Breast epithelium (tissue), 4 donors: ENCODE results near the gene TMEM139. TPM values are rescaled to one million over a fixed set of nuclear protein-coding genes. Genes with fewer than 3 reads are reported as not detected.

Source experiments
- DNase-seq, 2 donors: peaks; one replicate each; pipeline ENCODE4 v3.0.0-alpha.2; 2019; ENCODE audit warnings: low spot score in 2 of 2
- H3K27ac ChIP-seq, 2 donors: fragments of 200-600 bp; sonication (generic) in 1 of 2; one replicate each; pipeline ENCODE4 v1.5.1; 2016 to 2019; ENCODE audit warnings: mild to moderate bottlenecking in 1 of 2
- H3K27me3 ChIP-seq, 2 donors: fragments of 200-600 bp; sonication (generic) in 1 of 2; one replicate each; pipeline versions ENCODE4 v1.5.1 to v1.6.0; 2017 to 2019; ENCODE audit warnings: control low read depth in 1 of 2, mild to moderate bottlenecking in 1 of 2
- H3K36me3 ChIP-seq: fragments of 200-600 bp; one replicate; pipeline ENCODE4 v1.5.1; 2019
- H3K4me1 ChIP-seq, 2 donors: fragments of 200-600 bp; sonication (generic); one replicate each; pipeline ENCODE4 v1.5.1; 2016 to 2019; ENCODE audit warnings: control low read depth in 1 of 2
- H3K4me3 ChIP-seq, 3 donors: fragments of 200-600 bp; sonication (generic); 1 replicate in 2 of 3; 2 replicates in 1 of 3; pipeline ENCODE4 v1.5.1; 2016 to 2019; ENCODE audit warnings: mild to moderate bottlenecking in 3 of 3, moderate library complexity in 2 of 3
- H3K9me3 ChIP-seq, 2 donors: fragments of 200-600 bp; sonication (generic) in 1 of 2; one replicate each; pipeline ENCODE4 v1.5.1; 2016 to 2019; ENCODE audit warnings: control low read depth in 1 of 2
- POLR2A ChIP-seq: fragments of 450-650 bp; IDR thresholded peaks from one replicate; pipeline ENCODE4 v1.6.1; 2016; ENCODE audit warnings: antibody characterized with exemption, mild to moderate bottlenecking, moderate library complexity
- POLR2AphosphoS5 ChIP-seq, 3 donors: sonication (generic); formaldehyde crosslinking; IDR thresholded peaks; one replicate each; pipeline ENCODE4 v1.6.1; 2017; ENCODE audit warnings: antibody characterized with exemption in 3 of 3
- intact Hi-C: fragments of 100-400 bp; cut with DNase I; formaldehyde crosslinking; loops from one replicate; pipeline ENCODE4 v1.15.1; 2023; ENCODE audit warnings: low total_unique reads
- total RNA-seq, 3 donors: library from RNA; depleted of rRNA; stranded (reverse); fragments of >200 nt; gene quantifications; one replicate each; pipeline ENCODE4 v1.1.0, GENCODE V29; 2016
- TF ChIP-seq, protein P1 (sequence below), 3 donors: fragments of 450-650 bp; IDR thresholded peaks; one replicate each; pipeline ENCODE4 v1.5.1; 2016 to 2017; ENCODE audit warnings: antibody characterized with exemption in 3 of 3, mild to moderate bottlenecking in 3 of 3, moderate library complexity in 3 of 3

The TMEM139 gene
- total RNA-seq, 3 donors from 2014 or later: 1.4 to 27.4 (median 14.4) TPM

DNA sequence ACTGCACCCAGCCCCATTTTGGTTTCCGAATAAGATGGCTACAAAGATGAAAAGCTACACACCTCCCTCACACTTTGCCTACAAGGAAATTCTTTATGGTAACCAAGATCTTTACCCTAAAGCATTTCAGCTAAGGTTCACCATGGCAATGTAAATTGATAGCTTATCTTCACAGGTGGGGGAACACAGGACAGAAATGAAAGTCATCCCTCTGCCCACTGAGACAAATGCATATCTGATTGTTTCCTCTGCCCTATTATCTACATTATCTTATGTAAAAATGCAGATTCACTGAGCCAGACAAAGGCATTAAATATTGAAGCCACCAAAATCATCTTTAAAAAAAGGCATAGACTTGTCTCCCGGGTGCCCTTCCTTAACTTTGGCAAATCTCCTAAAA lies 3.2 kb upstream of the TMEM139 start:
- no peak for TF ChIP-seq POLR2A
- TF ChIP-seq, protein P1, sequence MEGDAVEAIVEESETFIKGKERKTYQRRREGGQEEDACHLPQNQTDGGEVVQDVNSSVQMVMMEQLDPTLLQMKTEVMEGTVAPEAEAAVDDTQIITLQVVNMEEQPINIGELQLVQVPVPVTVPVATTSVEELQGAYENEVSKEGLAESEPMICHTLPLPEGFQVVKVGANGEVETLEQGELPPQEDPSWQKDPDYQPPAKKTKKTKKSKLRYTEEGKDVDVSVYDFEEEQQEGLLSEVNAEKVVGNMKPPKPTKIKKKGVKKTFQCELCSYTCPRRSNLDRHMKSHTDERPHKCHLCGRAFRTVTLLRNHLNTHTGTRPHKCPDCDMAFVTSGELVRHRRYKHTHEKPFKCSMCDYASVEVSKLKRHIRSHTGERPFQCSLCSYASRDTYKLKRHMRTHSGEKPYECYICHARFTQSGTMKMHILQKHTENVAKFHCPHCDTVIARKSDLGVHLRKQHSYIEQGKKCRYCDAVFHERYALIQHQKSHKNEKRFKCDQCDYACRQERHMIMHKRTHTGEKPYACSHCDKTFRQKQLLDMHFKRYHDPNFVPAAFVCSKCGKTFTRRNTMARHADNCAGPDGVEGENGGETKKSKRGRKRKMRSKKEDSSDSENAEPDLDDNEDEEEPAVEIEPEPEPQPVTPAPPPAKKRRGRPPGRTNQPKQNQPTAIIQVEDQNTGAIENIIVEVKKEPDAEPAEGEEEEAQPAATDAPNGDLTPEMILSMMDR (IDR thresholded peaks at IDR 0.05): no peak
- TF ChIP-seq POLR2AphosphoS5 (IDR thresholded peaks at IDR 0.05): no peak
- Histone ChIP-seq H3K36me3 (no peaks in the 10 kb centered on the region), H3K4me3 (no peak overlapping the region), H3K9me3 (no peaks in the 10 kb centered on the region), H3K4me1 (peaks cover 0 to 14% of the 10 kb centered on the region in 2 donors), H3K27ac (peak overlapping the region in 1 of 2 donors; percentile 45), H3K27me3 (no peaks in the 10 kb centered on the region)
- DNase-seq: no peak
- intact Hi-C loops: no loop called here

DNA sequence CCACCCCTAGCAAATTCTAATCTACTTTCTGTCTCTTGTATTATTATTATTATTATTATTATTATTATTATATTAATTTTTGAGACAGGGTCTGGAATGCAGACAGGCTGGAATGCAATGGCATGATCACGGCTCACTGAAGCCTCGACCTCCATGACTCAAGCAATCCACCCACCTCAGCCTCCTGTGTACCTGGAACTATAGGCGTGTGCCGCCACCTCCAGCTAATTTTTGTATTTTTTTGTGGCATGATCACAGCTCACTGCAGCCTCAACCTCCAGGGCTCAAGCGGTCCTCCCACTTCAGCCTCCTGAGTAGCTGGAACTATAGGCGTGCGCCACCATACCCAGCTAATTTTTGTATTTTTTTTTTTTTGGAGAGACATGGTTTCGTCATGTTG lies 2.6 kb upstream of the TMEM139 start:
- no peak for TF ChIP-seq POLR2A
- TF ChIP-seq, protein P1 (IDR thresholded peaks at IDR 0.05): no peak
- no peak for TF ChIP-seq POLR2AphosphoS5 (IDR thresholded peaks at IDR 0.05)
- Histone ChIP-seq H3K36me3 (no peaks in the 10 kb centered on the region), H3K9me3 (no peaks in the 10 kb centered on the region), H3K27me3 (no peaks in the 10 kb centered on the region), H3K4me1 (peaks cover 0 to 14% of the 10 kb centered on the region in 2 donors), H3K27ac (no peak overlapping the region), H3K4me3 (no peak overlapping the region)
- DNase-seq: no peak
- intact Hi-C loops: no loop called here

DNA sequence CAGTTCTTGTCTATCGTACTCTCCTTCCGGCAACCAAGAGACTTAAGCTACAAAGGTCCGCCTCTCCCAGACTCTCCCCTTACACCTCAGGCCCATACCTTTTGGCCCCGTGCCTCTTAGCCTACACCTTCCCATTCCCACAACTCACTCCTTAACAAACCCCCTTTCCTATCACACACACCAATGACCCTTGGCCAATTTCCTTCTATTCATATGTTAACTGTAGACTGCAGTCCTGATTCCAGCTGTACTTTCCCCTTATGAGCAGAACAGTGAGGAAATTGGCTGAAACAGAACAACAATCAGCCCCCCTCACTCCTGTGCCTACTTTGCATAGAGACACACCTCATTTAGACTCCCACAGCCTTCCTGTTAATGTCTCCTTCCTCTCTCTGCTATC lies 1.4 kb upstream of the TMEM139 start:
- Histone ChIP-seq H3K36me3 (no peaks in the 10 kb centered on the region), H3K27ac (peak overlapping the region; percentile 92 to 97), H3K9me3 (no peaks in the 10 kb centered on the region), H3K4me3 (no peak overlapping the region), H3K27me3 (no peaks in the 10 kb centered on the region), H3K4me1 (peaks cover 0 to 14% of the 10 kb centered on the region in 2 donors)
- TF ChIP-seq POLR2A (no peak), POLR2AphosphoS5 (IDR thresholded peaks at IDR 0.05) (no peak)
- TF ChIP-seq, protein P1 (IDR thresholded peaks at IDR 0.05): no peak
- DNase-seq: no peak
- intact Hi-C loops: no loop called here

DNA sequence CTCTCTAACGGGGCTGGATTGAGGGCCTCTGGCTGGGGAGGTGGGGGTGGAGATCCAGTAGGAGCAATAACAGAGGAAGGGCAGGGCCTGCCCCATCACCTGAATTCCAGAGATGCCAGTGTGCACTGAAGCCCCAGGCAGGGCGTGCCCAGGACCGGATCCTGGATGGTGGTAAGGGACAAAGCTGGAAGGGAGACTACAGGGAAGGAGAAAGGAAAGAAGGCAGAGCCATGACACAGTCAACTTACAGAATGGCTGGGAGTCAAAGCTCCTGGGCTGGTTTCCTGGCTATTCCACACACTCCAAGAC lies 666 bp downstream of the TMEM139 start:
- no peaks in the 10 kb centered on the region for H3K27me3 ChIP-seq
- peak overlapping the region; percentile 92 to 97 for H3K27ac ChIP-seq
- no peaks in the 10 kb centered on the region for H3K36me3 ChIP-seq
- intact Hi-C loops: no loop called here
- H3K9me3 ChIP-seq: no peaks in the 10 kb centered on the region
- peak overlapping the region in 2 of 3 donors; percentile 52 to 62 for H3K4me3 ChIP-seq
- peaks cover 0 to 21% of the 10 kb centered on the region in 2 donors for H3K4me1 ChIP-seq
- DNase-seq: peak; percentile 67 to 87
- TF ChIP-seq POLR2AphosphoS5 (IDR thresholded peaks at IDR 0.05) (no peak), POLR2A (no peak)
- TF ChIP-seq, protein P1 (IDR thresholded peaks at IDR 0.05): no peak

DNA sequence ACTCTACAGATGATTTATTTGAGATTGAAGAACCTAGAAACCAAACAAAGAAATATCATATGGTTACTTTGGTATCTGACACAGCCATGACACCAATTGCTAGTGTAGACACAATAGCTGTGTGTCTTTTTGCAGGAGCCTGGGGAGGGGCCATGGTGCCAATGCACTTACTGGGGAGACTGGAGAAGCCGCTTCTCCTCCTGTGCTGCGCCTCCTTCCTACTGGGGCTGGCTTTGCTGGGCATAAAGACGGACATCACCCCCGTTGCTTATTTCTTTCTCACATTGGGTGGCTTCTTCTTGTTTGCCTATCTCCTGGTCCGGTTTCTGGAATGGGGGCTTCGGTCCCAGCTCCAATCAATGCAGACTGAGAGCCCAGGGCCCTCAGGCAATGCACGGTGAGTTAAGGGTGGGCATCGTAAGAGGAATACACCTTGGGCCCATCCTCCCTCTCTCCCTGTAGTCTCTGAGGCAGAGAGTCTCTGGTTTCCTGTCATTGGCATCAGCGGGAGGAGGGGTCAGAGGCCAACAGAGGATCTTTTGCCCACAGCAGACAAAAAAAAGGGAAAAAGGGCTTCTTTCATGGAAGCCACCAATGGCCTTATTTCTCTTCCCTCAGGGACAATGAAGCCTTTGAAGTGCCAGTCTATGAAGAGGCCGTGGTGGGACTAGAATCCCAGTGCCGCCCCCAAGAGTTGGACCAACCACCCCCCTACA lies 1.2 kb downstream of the TMEM139 start:
- Histone ChIP-seq H3K4me3 (peak overlapping the region in 2 of 3 donors; percentile 52 to 62), H3K4me1 (peaks cover 0 to 21% of the 10 kb centered on the region in 2 donors), H3K27me3 (no peaks in the 10 kb centered on the region), H3K9me3 (no peaks in the 10 kb centered on the region), H3K36me3 (no peaks in the 10 kb centered on the region), H3K27ac (peak overlapping the region; percentile 92 to 97)
- intact Hi-C loops: no loop called here
- no peak for DNase-seq
- TF ChIP-seq POLR2AphosphoS5 (IDR thresholded peaks at IDR 0.05) (no peak), POLR2A (no peak)
- TF ChIP-seq, protein P1 (IDR thresholded peaks at IDR 0.05): no peak
